Neutrophil (primary cell): Measurements from ENCODE around the gene EDAR.

Experiments used
- H3K27ac ChIP-seq: fragments of 200-600 bp; sonication (generic); 2 replicates; pipeline ENCODE4 v1.5.1; 2016; ENCODE audit warnings: mild to moderate bottlenecking, moderate library complexity
- H3K27me3 ChIP-seq: fragments of 200-600 bp; sonication (generic); 2 replicates; pipeline ENCODE4 v1.6.0; 2016; ENCODE audit warnings: mild to moderate bottlenecking
- H3K36me3 ChIP-seq: fragments of 200-600 bp; sonication (generic); 2 replicates; pipeline ENCODE4 v1.5.1; 2017
- H3K4me1 ChIP-seq, 2 experiments: fragments of 200-600 bp in 1 of 2; sonication (generic) in 1 of 2; 1 replicate in 1 of 2; 2 replicates in 1 of 2; pipeline versions ENCODE4 v1.5.1 to v1.6.1; 2013 to 2016; ENCODE audit warnings: low read depth in 1 of 2, low read length in 1 of 2, mild to moderate bottlenecking in 1 of 2, moderate library complexity in 1 of 2; ENCODE audit not compliant: control insufficient read depth in 1 of 2, insufficient read depth in 1 of 2
- H3K4me3 ChIP-seq, 2 experiments: fragments of 200-600 bp in 1 of 2; sonication (generic) in 1 of 2; 1 replicate in 1 of 2; 2 replicates in 1 of 2; pipeline ENCODE4 v1.5.1; 2013 to 2016; ENCODE audit warnings: low read depth in 1 of 2, low read length in 1 of 2, mild to moderate bottlenecking in 1 of 2, moderate library complexity in 1 of 2
- H3K9me3 ChIP-seq: fragments of 200-600 bp; sonication (generic); 2 replicates; pipeline ENCODE4 v1.5.1; 2016
- TF ChIP-seq, protein P1 (sequence below): fragments of 200-600 bp; sonication (generic); IDR thresholded peaks from 2 replicates; pipeline ENCODE4 v1.5.1; 2016; ENCODE audit warnings: antibody characterized with exemption

EDAR gene

DNA sequence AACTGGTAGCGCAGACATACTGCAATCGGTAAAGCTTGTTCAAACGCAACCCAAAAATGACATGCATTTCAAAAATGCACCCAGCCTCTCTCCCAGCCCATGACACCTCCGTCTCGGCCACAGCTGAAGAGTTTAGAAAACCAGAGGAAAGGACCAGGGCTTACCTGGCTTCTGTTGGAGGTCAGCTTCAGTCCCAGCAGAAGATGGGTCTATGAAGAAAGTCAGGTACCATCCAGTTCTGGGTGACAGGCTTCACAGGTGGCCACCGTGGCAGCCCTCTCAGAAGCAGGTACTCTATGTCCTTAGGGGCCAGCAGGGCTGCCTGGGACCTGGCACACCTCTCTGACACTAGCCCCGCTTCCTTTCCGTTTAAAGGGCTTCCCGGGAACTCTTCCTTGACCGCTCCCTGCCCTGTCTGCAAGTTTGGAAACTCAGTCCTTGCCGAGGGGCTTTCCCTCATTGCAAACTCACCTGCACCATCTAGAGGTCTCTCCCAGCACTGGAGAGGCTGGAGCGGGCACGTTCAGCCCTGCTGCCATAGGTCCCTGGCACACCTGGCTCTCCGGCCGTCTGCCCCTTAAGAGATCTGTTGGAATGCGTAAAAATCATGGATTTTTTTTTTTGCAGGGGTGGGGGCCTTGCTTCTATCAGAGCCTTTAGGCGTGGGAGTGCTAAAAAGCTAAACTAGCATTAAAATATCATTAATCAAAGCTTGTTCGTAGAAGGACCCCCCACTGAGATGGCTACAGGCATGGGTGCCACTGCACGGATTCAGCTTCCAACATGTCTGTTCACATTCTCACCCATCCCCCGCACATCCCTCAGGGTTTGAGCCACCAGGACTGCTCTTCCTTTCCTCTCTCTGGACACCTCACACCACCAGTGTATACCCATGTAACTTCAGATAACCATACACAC lies at the start of gene EDAR:
TSS of gene EDAR (minus strand) at position 425 of the 918 bp plus-strand sequence. CDS start 58,206 bp downstream, outside the sequence.
- Histone ChIP-seq H3K27me3 (peaks cover 18% of the 10 kb centered on the region), H3K27ac (no peak within 1 kb of the TSS), H3K9me3 (no peaks in the 10 kb centered on the region), H3K4me1 (no peaks in the 10 kb centered on the region), H3K4me3 (no peak within 1 kb of the TSS), H3K36me3 (no peaks in the 10 kb centered on the region)
- TF ChIP-seq, protein P1, sequence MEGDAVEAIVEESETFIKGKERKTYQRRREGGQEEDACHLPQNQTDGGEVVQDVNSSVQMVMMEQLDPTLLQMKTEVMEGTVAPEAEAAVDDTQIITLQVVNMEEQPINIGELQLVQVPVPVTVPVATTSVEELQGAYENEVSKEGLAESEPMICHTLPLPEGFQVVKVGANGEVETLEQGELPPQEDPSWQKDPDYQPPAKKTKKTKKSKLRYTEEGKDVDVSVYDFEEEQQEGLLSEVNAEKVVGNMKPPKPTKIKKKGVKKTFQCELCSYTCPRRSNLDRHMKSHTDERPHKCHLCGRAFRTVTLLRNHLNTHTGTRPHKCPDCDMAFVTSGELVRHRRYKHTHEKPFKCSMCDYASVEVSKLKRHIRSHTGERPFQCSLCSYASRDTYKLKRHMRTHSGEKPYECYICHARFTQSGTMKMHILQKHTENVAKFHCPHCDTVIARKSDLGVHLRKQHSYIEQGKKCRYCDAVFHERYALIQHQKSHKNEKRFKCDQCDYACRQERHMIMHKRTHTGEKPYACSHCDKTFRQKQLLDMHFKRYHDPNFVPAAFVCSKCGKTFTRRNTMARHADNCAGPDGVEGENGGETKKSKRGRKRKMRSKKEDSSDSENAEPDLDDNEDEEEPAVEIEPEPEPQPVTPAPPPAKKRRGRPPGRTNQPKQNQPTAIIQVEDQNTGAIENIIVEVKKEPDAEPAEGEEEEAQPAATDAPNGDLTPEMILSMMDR: no peak

DNA sequence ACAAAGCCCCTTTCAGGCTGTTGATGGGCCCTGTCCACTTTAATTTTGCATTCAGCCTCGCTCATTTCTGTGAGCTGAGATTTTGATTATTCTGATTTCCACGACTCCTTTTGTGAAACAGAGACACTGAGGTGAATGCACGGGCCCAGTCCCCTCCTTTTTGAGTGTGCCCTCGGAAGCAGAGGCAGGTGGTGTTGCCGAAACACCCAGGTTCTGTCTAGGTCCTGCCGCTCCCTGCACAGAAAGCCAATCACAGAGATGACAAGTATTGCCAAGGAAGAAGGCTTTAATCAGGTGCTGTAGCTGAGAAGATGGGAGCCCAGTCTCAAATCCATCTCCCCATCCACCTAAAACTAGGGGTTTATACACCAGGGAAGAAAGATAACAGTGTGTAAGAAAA lies 44.2 kb upstream of the EDAR start:
- Histone ChIP-seq H3K4me1 (peaks cover 24 to 33% of the 10 kb centered on the region in 2 experiments), H3K36me3 (no peaks in the 10 kb centered on the region), H3K4me3 (peak overlapping the region; percentile 68 to 76), H3K27me3 (no peaks in the 10 kb centered on the region), H3K9me3 (no peaks in the 10 kb centered on the region), H3K27ac (peak overlapping the region; percentile 93)
- TF ChIP-seq, protein P1: no peak

DNA sequence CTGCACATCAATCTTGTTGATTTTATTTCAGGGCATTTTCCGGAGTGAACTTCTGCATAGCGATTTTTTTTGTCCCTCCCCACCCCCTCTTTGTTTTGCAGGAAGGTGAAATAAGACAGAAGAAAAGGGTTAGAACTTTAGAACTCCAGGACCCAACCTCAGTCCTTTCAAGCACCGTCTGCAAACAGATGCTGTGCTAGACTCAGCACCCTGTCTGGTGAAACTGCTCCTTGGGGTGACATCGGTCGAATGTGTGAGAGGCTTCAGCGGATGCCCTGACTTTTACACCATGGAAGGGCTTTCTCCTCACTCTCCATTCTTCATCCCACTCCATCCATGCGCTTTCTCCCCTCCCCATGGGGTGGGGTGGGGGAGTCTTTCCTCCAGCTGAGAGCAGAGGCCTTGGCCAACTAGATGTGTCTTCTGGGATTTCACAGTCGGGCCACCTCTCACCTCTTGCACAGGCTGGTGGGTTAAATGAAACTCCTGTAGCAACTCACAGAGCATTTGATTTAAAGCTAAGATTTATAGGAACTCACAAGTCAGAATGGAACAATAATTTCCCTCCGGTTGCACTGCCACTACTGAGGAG lies 43.3 kb upstream of the EDAR start:
- H3K4me1 ChIP-seq: peaks cover 24 to 33% of the 10 kb centered on the region in 2 experiments
- H3K4me3 ChIP-seq: peak overlapping the region; percentile 68 to 76

DNA sequence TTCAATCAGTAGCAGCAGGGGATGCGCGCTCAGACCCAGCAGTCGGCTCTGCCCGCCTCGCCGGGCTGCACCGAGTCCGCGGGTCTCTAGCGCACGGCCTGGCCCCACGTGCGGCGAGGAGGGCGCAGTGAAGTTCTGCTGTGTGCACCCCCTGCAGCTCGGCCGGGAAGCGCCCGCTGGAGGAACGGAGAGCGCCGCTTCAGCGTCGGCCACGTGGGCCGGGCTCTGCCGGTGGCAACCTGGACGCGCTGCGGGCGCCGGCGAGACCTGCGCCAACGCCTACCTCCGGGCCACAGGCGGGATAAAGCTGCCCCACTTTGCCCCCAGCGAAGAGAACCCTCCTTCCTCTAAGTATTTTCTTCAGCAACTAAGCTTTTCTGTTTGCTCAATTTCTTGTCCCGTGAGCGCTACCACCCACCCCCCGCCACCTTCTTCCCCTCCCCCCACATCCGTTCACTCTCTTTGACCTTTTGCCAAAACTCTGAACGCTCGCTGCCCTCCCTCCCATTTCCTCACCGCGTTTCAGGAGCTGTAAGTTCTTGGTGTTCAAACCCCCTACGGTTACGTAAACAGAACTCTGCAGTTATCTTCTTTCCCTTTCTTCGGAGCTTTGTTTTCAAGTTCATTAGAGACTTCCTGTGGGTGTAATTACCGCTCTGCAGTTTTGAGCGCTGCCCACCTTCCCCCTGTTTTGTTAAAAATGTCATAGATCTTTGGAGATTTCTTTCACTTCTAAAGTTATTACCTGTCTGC lies 42.6 kb upstream of the EDAR start:
- Histone ChIP-seq H3K4me1 (peaks cover 24 to 33% of the 10 kb centered on the region in 2 experiments), H3K36me3 (no peaks in the 10 kb centered on the region), H3K4me3 (peak overlapping the region; percentile 68 to 76), H3K9me3 (no peaks in the 10 kb centered on the region), H3K27ac (peak overlapping the region; percentile 93), H3K27me3 (no peaks in the 10 kb centered on the region)
- TF ChIP-seq, protein P1: no peak

More for the DNA sequence above, 43.3 kb upstream of the EDAR start:
- Histone ChIP-seq H3K36me3 (no peaks in the 10 kb centered on the region), H3K27ac (peak overlapping the region; percentile 93), H3K9me3 (no peaks in the 10 kb centered on the region), H3K27me3 (no peaks in the 10 kb centered on the region)
- TF ChIP-seq, protein P1: no peak

GRCh38 chr2:109030870-109031475 lies 42.0 kb upstream of the EDAR start:
- Histone ChIP-seq H3K9me3 (no peaks in the 10 kb centered on the region), H3K4me1 (peaks cover 24 to 33% of the 10 kb centered on the region in 2 experiments), H3K36me3 (no peaks in the 10 kb centered on the region), H3K4me3 (peak overlapping the region; percentile 68 to 76), H3K27me3 (no peaks in the 10 kb centered on the region), H3K27ac (peak overlapping the region; percentile 93)
- TF ChIP-seq, protein P1: no peak
